A549 (cell line): Measurements from ENCODE around the gene DOCK9.

Experiments
- CEBPB ChIP-seq, 2 experiments: fragments of >200 bp in 1 of 2; sonication (Bioruptor Twin) in 1 of 2; formaldehyde crosslinking in 1 of 2; IDR thresholded peaks; 2 replicates each; pipeline ENCODE4 v1.6.1; 2012 to 2016
- CHD2 ChIP-seq: fragments of 150-350 bp; IDR thresholded peaks from 2 replicates; pipeline ENCODE4 v1.6.1; 2014; ENCODE audit warnings: low read length; ENCODE audit not compliant: partially characterized antibody
- CHD4 ChIP-seq: fragments of 200-600 bp; sonication (generic); IDR thresholded peaks from 2 replicates; pipeline ENCODE4 v1.6.1; 2016; ENCODE audit warnings: antibody characterized with exemption, mild to moderate bottlenecking, borderline replicate concordance
- ESRRA ChIP-seq: fragments of 150-350 bp; IDR thresholded peaks from 2 replicates; pipeline ENCODE4 v1.6.1; 2014; ENCODE audit warnings: mild to moderate bottlenecking, low read length, borderline replicate concordance
- JUNB ChIP-seq: fragments of >200 bp; sonication (Bioruptor Twin); formaldehyde crosslinking; IDR thresholded peaks from 2 replicates; pipeline ENCODE4 v1.6.1; 2016
- POLR2A ChIP-seq: IDR thresholded peaks from 2 replicates; pipeline ENCODE4 v1.6.1; 2012; ENCODE audit warnings: mild to moderate bottlenecking, low read length
- POLR2AphosphoS2 ChIP-seq: conservative IDR thresholded peaks from 2 replicates; pipeline ENCODE4 v1.6.1; 2012; ENCODE audit warnings: low read length, improper control_type of control experiment, inconsistent platforms
- RAD21 ChIP-seq, 2 experiments: fragments of >200 bp in 1 of 2; sonication (Bioruptor Twin) in 1 of 2; formaldehyde crosslinking in 1 of 2; IDR thresholded peaks in 1 of 2; conservative IDR thresholded peaks in 1 of 2; 2 replicates in 1 of 2; 3 replicates in 1 of 2; pipeline ENCODE4 v1.6.1; 2012 to 2018; ENCODE audit warnings: inconsistent platforms in 1 of 2
- SREBF2 ChIP-seq: fragments of 450-650 bp; IDR thresholded peaks from 2 replicates; pipeline ENCODE4 v1.6.1; 2014; ENCODE audit warnings: mild to moderate bottlenecking, moderate library complexity
- ZC3H11A ChIP-seq: fragments of 450-650 bp; IDR thresholded peaks from 2 replicates; pipeline ENCODE4 v1.6.1; 2014; ENCODE audit warnings: antibody characterized with exemption, mild to moderate bottlenecking
- TF ChIP-seq, protein P1 (sequence below): fragments of >200 bp; sonication (Bioruptor Twin); formaldehyde crosslinking; IDR thresholded peaks from 3 replicates; pipeline ENCODE4 v1.5.1; 2016
- TF ChIP-seq, protein P2 (sequence below): fragments of 200-600 bp; sonication (generic); IDR thresholded peaks from 2 replicates; pipeline ENCODE4 v1.6.1; 2016; ENCODE audit warnings: antibody characterized with exemption, mild to moderate bottlenecking, moderate library complexity

DNA sequence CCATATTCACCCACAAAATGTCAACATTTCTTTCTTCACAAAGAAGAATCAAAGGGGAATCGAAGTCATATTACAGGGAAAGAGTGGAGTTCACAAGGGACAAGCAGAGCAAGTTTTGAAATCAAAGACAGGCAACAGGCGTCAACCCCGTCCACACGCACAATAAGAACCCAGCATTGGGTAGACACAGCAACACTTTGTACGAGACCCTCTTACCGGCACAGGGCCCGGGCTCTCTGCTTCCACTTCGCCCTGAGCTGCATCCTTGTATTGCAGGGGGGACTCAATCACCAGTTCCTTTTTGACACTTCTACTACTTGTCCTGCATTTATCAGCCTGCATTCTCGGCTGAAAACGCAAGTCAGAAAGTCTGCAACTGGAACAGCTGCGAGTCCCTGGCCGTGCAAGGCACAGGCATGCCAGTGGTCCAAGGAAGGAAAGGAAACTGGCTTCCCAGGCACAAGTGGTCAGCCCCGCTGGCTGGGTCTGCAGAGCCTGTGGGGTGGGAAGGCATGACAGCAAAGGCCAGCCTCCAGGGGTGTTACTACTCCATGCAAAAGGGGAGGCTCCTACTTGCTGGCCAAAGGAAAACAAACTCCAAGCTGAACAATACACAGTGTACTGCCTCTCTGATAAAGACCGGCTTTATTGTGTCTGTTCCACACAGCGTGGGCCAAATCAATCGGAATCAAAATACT is at the start of gene DOCK9:
- TF ChIP-seq, protein P1, sequence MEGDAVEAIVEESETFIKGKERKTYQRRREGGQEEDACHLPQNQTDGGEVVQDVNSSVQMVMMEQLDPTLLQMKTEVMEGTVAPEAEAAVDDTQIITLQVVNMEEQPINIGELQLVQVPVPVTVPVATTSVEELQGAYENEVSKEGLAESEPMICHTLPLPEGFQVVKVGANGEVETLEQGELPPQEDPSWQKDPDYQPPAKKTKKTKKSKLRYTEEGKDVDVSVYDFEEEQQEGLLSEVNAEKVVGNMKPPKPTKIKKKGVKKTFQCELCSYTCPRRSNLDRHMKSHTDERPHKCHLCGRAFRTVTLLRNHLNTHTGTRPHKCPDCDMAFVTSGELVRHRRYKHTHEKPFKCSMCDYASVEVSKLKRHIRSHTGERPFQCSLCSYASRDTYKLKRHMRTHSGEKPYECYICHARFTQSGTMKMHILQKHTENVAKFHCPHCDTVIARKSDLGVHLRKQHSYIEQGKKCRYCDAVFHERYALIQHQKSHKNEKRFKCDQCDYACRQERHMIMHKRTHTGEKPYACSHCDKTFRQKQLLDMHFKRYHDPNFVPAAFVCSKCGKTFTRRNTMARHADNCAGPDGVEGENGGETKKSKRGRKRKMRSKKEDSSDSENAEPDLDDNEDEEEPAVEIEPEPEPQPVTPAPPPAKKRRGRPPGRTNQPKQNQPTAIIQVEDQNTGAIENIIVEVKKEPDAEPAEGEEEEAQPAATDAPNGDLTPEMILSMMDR: no peak
- TF ChIP-seq POLR2A (no peak), RAD21 (conservative IDR thresholded peaks at IDR 0.05 in 1 of 2, IDR thresholded peaks at IDR 0.05 in 1 of 2) (no peak), SREBF2 (no peak), ZC3H11A (no peak), JUNB (no peak), CHD2 (no peak), CHD4 (no peak), POLR2AphosphoS2 (no peak), CEBPB (IDR thresholded peaks at IDR 0.05) (no peak), ESRRA (no peak)
- TF ChIP-seq, protein P2, sequence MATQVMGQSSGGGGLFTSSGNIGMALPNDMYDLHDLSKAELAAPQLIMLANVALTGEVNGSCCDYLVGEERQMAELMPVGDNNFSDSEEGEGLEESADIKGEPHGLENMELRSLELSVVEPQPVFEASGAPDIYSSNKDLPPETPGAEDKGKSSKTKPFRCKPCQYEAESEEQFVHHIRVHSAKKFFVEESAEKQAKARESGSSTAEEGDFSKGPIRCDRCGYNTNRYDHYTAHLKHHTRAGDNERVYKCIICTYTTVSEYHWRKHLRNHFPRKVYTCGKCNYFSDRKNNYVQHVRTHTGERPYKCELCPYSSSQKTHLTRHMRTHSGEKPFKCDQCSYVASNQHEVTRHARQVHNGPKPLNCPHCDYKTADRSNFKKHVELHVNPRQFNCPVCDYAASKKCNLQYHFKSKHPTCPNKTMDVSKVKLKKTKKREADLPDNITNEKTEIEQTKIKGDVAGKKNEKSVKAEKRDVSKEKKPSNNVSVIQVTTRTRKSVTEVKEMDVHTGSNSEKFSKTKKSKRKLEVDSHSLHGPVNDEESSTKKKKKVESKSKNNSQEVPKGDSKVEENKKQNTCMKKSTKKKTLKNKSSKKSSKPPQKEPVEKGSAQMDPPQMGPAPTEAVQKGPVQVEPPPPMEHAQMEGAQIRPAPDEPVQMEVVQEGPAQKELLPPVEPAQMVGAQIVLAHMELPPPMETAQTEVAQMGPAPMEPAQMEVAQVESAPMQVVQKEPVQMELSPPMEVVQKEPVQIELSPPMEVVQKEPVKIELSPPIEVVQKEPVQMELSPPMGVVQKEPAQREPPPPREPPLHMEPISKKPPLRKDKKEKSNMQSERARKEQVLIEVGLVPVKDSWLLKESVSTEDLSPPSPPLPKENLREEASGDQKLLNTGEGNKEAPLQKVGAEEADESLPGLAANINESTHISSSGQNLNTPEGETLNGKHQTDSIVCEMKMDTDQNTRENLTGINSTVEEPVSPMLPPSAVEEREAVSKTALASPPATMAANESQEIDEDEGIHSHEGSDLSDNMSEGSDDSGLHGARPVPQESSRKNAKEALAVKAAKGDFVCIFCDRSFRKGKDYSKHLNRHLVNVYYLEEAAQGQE: no peak
